AG10803 (cell line): ENCODE measurements around the gene CR1.
A peak's percentile ranks its signal among the peaks of the same experiment; 100 is the strongest.
"Not testable (repeated sequence)": the region's sequence is repeated elsewhere in the genome, so short reads cannot be mapped to it uniquely, and the experiment has no call there.

Experiments used
- DNase-seq: peaks from one replicate; pipeline ENCODE4 v3.0.0; 2010; ENCODE audit warnings: low read depth
- H3K4me3 ChIP-seq: 2 replicates; pipeline ENCODE4 v1.5.1; 2011; ENCODE audit warnings: mild to moderate bottlenecking, low read length, control low read depth
- TF ChIP-seq, protein P1 (sequence below): conservative IDR thresholded peaks from 2 replicates; pipeline ENCODE4 v1.5.1; 2011; ENCODE audit warnings: mild to moderate bottlenecking, low read length, control low read depth, inconsistent platforms

The CR1 gene

DNA sequence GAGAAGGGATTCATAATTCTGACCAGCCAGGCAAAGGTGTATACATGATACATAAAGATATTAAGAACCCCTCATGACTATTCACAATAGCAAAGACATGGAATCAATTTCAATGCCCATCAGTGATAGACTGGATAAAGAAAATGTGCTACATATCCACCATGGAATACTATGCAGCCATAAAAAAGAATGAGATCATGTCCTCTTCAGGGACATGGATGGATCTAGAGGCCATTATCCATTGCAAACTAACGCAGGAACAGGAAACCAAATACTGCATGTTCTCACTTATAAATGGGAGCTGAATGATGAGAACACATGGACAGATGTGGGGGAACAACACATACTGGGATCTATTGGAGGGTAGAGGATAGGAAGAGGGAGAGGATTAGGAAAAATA, 170.4 kb downstream of the CR1 start:
- TF ChIP-seq, protein P1, sequence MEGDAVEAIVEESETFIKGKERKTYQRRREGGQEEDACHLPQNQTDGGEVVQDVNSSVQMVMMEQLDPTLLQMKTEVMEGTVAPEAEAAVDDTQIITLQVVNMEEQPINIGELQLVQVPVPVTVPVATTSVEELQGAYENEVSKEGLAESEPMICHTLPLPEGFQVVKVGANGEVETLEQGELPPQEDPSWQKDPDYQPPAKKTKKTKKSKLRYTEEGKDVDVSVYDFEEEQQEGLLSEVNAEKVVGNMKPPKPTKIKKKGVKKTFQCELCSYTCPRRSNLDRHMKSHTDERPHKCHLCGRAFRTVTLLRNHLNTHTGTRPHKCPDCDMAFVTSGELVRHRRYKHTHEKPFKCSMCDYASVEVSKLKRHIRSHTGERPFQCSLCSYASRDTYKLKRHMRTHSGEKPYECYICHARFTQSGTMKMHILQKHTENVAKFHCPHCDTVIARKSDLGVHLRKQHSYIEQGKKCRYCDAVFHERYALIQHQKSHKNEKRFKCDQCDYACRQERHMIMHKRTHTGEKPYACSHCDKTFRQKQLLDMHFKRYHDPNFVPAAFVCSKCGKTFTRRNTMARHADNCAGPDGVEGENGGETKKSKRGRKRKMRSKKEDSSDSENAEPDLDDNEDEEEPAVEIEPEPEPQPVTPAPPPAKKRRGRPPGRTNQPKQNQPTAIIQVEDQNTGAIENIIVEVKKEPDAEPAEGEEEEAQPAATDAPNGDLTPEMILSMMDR, result no peak
- no peak for DNase-seq
- H3K4me3 ChIP-seq, result no peak overlapping the region

DNA sequence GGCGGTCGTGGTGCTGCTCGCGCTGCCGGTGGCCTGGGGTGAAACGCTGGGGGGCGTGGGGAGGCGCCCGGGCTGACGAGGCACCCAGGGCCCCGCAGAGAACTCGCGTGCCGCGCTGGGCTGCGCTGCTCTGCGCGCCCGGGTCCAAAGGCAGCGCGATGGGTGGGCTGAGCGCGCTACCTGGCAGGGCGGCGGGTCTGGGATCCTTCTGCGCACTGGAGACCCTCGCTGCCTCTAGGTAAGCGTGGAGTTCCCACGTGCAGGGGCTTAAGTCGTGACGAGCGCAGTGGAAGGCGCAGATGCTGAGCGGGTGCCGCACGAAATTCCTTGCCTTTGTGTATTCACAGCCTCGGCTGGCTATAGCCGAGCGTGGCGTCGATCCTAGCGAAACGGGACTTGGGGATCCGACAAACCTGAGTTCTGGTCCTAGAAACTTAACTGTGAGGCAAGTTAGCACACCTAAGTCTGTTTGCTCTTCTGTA, 173.6 kb downstream of the CR1 start:
- peak overlapping the region; percentile 39 for H3K4me3 ChIP-seq
- TF ChIP-seq, protein P1, result no peak
- no peak for DNase-seq

- no peak overlapping the region for H3K4me3 ChIP-seq
- DNase-seq, result no peak
- TF ChIP-seq, protein P1, result no peak
Observed at GRCh38 chr1:207670192-207670591, 174.2 kb downstream of the CR1 start.

DNA sequence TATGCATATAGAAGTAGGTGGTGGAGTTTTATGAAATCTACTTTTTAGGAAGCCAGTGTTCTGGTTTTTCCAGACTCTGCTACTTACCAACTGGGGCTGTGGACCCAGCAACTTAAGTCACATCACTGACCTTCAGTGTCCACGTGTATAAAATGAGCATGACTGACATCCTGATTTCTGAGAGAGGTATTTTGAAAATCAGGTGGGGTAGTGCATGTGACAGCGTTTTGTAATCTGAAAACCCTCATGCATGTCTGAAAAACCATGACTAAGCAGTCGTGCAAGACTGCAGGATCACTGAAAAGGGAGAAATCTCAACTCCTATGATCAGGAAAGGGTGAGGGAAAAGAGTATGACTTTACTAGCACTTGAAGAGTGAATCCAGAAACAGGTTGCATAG, 175.0 kb downstream of the CR1 start:
- H3K4me3 ChIP-seq, result no peak overlapping the region
- DNase-seq, result no peak
- TF ChIP-seq, protein P1, result no peak

- peak; percentile 49 for DNase-seq
- H3K4me3 ChIP-seq, result no peak overlapping the region
- TF ChIP-seq, protein P1, result peak; percentile 49
Observed at GRCh38 chr1:207672522-207673130, 176.7 kb downstream of the CR1 start.

GRCh38 chr1:207673399-207673798, 177.4 kb downstream of the CR1 start:
- H3K4me3 ChIP-seq, result no peak overlapping the region
- DNase-seq, result no peak
- TF ChIP-seq, protein P1, result no peak

DNA sequence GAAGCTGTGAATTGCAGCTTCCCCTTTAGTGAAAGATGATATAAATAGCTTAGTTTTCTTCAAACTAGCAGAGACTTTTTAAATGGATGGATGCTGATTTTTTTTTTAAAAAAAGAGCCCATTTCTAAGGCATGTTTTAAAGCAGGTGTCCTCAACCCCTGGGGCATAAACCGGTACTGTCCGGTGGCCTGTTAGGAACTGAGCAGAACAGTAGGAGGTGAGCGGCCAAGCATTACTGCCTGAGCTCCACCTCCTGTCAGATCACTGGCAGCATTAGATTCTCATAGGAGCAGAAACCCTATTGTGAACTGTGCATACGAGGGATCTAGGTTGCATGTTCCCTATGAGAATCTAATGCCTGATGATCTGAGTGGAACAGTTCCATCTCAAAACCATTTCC, 180.2 kb downstream of the CR1 start:
- TF ChIP-seq, protein P1, result no peak
- no peak for DNase-seq
- H3K4me3 ChIP-seq, result no peak overlapping the region

GRCh38 chr1:207680590-207681388, 184.8 kb downstream of the CR1 start:
- H3K4me3 ChIP-seq, result not testable (repeated sequence)
- peak; percentile 74 for DNase-seq

DNA sequence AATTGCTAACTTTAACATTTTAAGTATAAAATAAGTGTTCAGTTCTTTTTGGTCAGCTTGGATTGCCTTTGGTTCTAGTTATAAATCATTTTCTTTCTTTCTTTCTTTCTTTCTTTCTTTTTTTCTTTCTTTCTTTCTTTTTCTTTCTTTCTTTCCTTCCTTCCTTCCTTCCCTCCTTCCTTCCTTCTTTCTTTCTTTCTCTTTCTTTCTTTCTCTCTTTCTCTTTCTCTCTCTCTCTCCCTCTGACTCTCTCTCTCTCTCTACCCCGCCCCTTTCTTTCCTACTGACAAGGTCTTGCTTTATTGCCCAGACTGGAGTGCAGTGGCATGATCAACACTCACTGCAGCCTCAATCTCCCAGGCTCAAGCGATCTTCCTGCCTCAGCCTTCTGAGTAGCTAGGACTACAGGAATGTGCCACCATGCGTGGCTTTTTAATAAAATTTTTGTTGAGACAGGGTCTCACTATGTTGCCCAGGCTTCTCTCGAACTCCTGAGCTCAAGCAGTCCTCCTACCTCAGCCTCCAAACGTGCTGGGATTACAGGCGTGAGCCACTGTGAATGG, 187.0 kb downstream of the CR1 start:
- H3K4me3 ChIP-seq, DNase-seq: not testable (repeated sequence)

DNA sequence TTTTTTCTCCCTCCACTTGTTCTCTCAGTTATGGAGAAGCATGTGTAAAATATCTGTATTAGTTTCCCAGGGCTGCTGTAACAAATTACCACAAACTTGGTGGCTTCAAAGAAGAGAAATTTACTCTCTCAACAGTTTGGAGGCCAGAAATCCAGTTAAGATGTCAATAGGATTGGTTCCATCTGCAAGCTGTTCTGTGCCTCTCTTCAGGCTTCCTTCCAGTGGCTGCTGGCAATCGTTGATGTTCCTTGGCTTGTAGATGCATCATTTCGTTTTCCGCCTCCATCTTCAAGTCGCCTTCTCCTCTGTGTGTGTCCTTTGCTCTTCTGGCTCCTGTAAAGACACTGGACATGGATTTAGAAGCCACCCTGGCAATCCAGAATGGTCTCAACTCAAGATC, 194.6 kb downstream of the CR1 start:
- H3K4me3 ChIP-seq, DNase-seq: not testable (repeated sequence)
